GM21576 (cell line): Measurements from ENCODE around the gene IPO11.

Experiments used
- ATAC-seq: cut with Tn5 transposase; IDR thresholded peaks from one replicate; pipeline ENCODE4 v1.9.1; 2021; ENCODE audit warnings: mild to moderate bottlenecking, moderate library complexity; ENCODE audit not compliant: unreplicated experiment

The IPO11 gene

GRCh38 chr5:62432621-62433064, 20.1 kb downstream of the IPO11 start:
- no peak for ATAC-seq

- no peak for ATAC-seq
Measured at GRCh38 chr5:62448528-62448927, 36.0 kb downstream of the IPO11 start.

- ATAC-seq = no peak
Measured at GRCh38 chr5:62450259-62450658, 37.7 kb downstream of the IPO11 start.

- ATAC-seq = no peak
Measured at GRCh38 chr5:62457071-62457470, 44.5 kb downstream of the IPO11 start.

GRCh38 chr5:62460578-62460983, 48.0 kb downstream of the IPO11 start:
- peak; percentile 83 for ATAC-seq

- no peak for ATAC-seq
Measured at GRCh38 chr5:62461561-62461960, 49.0 kb downstream of the IPO11 start.

- ATAC-seq = no peak
Measured at GRCh38 chr5:62465985-62466925, 53.7 kb downstream of the IPO11 start.

- ATAC-seq = no peak
Measured at GRCh38 chr5:62473209-62473608, 60.6 kb downstream of the IPO11 start.

- no peak for ATAC-seq
Measured at GRCh38 chr5:62475072-62475471, 62.5 kb downstream of the IPO11 start.

GRCh38 chr5:62477801-62478200, 65.2 kb downstream of the IPO11 start:
- no peak for ATAC-seq

- ATAC-seq = no peak
Measured at GRCh38 chr5:62483556-62483955, 71.0 kb downstream of the IPO11 start.

GRCh38 chr5:62486672-62487071, 74.1 kb downstream of the IPO11 start:
- ATAC-seq = no peak

- no peak for ATAC-seq
Measured at GRCh38 chr5:62488531-62488930, 76.0 kb downstream of the IPO11 start.

GRCh38 chr5:62489471-62489870, 76.9 kb downstream of the IPO11 start:
- ATAC-seq = no peak

GRCh38 chr5:62494772-62495171, 82.2 kb downstream of the IPO11 start:
- ATAC-seq = no peak

GRCh38 chr5:62496876-62497275, 84.3 kb downstream of the IPO11 start:
- no peak for ATAC-seq

- no peak for ATAC-seq
Measured at GRCh38 chr5:62498961-62499360, 86.4 kb downstream of the IPO11 start.

GRCh38 chr5:62499756-62500155, 87.2 kb downstream of the IPO11 start:
- ATAC-seq = no peak

- no peak for ATAC-seq
Measured at GRCh38 chr5:62502456-62503101, 90.0 kb downstream of the IPO11 start.

GRCh38 chr5:62504129-62504528, 91.6 kb downstream of the IPO11 start:
- ATAC-seq = no peak

GRCh38 chr5:62506659-62507460, 94.3 kb downstream of the IPO11 start:
- no peak for ATAC-seq
